Tibial nerve (tissue), 4 donors: ENCODE results near the gene GNS. TPM values are rescaled to one million over a fixed set of nuclear protein-coding genes. Genes with fewer than 3 reads are reported as not detected.

ENCODE experiments used
- DNase-seq, 2 donors: peaks; one replicate each; pipeline ENCODE4 v3.0.0-alpha.2; 2019; ENCODE audit warnings: low spot score in 2 of 2
- H3K27ac ChIP-seq, 4 donors: fragments of 200-600 bp; sonication (generic) in 3 of 4; one replicate each; pipeline ENCODE4 v1.5.1; 2017 to 2019; ENCODE audit warnings: mild to moderate bottlenecking in 1 of 4
- H3K27me3 ChIP-seq, 2 donors: fragments of 200-600 bp; sonication (generic) in 1 of 2; one replicate each; pipeline versions ENCODE4 v1.5.1 to v1.6.0; 2017 to 2019
- H3K36me3 ChIP-seq, 3 donors: fragments of 200-600 bp; sonication (generic); one replicate each; pipeline ENCODE4 v1.5.1; 2018 to 2019
- H3K4me1 ChIP-seq, 4 donors: fragments of 200-600 bp; sonication (generic) in 3 of 4; one replicate each; pipeline ENCODE4 v1.5.1; 2017 to 2019
- H3K4me3 ChIP-seq, 4 donors: fragments of 200-600 bp; sonication (generic) in 3 of 4; one replicate each; pipeline ENCODE4 v1.5.1; 2017 to 2019; ENCODE audit warnings: mild to moderate bottlenecking in 1 of 4, moderate library complexity in 1 of 4
- H3K9me3 ChIP-seq, 4 donors: fragments of 200-600 bp; sonication (generic) in 3 of 4; one replicate each; pipeline ENCODE4 v1.5.1; 2017 to 2019
- EP300 ChIP-seq, 2 donors: sonication (generic); formaldehyde crosslinking; IDR thresholded peaks; one replicate each; pipeline ENCODE4 v1.6.1; 2017; ENCODE audit warnings: antibody characterized with exemption in 2 of 2, mild to moderate bottlenecking in 1 of 2
- POLR2A ChIP-seq, 2 donors: fragments of 450-650 bp; IDR thresholded peaks; one replicate each; pipeline ENCODE4 v1.6.1; 2017; ENCODE audit warnings: antibody characterized with exemption in 2 of 2, mild to moderate bottlenecking in 2 of 2, moderate library complexity in 2 of 2
- WGBS, 2 donors: methylation state at CpG; one replicate each; pipeline ENCODE4 v1.1.5; 2018; 5-methylcytosine and 5-hydroxymethylcytosine counted together
- total RNA-seq, 4 donors: library from RNA; depleted of rRNA; stranded (reverse); fragments of >200 nt; gene quantifications; one replicate each; pipeline ENCODE4 v1.1.0, GENCODE V29; 2016
- TF ChIP-seq, protein P1 (sequence below), 5 experiments: fragments of 200-600 bp in 3 of 5; fragments of 450-650 bp in 2 of 5; sonication (generic) in 3 of 5; IDR thresholded peaks; one replicate each; pipeline ENCODE4 v1.5.1; 2016 to 2019; ENCODE audit warnings: antibody characterized with exemption in 5 of 5, mild to moderate bottlenecking in 3 of 5, moderate library complexity in 2 of 5

The GNS gene
- total RNA-seq, 4 donors from 2014 or later: 72.2 to 88.4 (median 81.4) TPM

DNA sequence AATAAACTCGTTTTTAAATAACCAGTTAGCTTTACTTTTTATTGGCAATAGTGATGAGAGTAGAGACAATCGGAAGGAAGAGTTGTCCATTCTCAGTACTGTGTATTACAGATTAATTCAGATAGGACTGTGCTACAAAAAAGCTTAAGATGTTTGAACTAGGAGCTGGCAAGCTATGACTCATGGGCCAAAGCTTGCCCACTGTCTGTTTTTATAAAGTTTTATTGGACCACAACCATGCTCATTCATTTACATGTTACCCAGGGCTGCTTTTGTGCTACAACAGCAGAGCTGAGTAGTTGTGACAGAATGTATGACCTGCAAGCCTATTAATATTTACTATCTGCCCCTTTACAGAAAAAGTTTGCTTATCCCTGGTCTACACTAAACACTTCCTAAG is 19.4 kb downstream of the GNS start:
- no peaks in the 10 kb centered on the region for H3K4me1 ChIP-seq
- TF ChIP-seq EP300 (IDR thresholded peaks at IDR 0.05): no peak
- TF ChIP-seq, protein P1, sequence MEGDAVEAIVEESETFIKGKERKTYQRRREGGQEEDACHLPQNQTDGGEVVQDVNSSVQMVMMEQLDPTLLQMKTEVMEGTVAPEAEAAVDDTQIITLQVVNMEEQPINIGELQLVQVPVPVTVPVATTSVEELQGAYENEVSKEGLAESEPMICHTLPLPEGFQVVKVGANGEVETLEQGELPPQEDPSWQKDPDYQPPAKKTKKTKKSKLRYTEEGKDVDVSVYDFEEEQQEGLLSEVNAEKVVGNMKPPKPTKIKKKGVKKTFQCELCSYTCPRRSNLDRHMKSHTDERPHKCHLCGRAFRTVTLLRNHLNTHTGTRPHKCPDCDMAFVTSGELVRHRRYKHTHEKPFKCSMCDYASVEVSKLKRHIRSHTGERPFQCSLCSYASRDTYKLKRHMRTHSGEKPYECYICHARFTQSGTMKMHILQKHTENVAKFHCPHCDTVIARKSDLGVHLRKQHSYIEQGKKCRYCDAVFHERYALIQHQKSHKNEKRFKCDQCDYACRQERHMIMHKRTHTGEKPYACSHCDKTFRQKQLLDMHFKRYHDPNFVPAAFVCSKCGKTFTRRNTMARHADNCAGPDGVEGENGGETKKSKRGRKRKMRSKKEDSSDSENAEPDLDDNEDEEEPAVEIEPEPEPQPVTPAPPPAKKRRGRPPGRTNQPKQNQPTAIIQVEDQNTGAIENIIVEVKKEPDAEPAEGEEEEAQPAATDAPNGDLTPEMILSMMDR (IDR thresholded peaks at IDR 0.05): no peak
- no peak for TF ChIP-seq POLR2A (IDR thresholded peaks at IDR 0.05)
- no peaks in the 10 kb centered on the region for H3K9me3 ChIP-seq
- H3K27me3 ChIP-seq: no peaks in the 10 kb centered on the region
- H3K27ac ChIP-seq: no peak overlapping the region
- WGBS, 2 donors: 85 to 90% methylated on average over 2 of the region's 2 CpGs
- H3K36me3 ChIP-seq: peaks cover 0 to 97% (median 8%) of the 10 kb centered on the region in 3 donors
- no peak overlapping the region for H3K4me3 ChIP-seq
- no peak for DNase-seq

- H3K27me3 ChIP-seq: no peaks in the 10 kb centered on the region
- H3K9me3 ChIP-seq: no peaks in the 10 kb centered on the region
- no peak for DNase-seq
- H3K36me3 ChIP-seq: peaks cover 2 to 93% (median 3%) of the 10 kb centered on the region in 3 donors
- TF ChIP-seq POLR2A (IDR thresholded peaks at IDR 0.05) (no peak), EP300 (IDR thresholded peaks at IDR 0.05) (no peak)
- TF ChIP-seq, protein P1 (IDR thresholded peaks at IDR 0.05): no peak
- no peak overlapping the region for H3K27ac ChIP-seq
- 58 to 88% methylated on average over 1 of the region's 1 CpG for WGBS, 2 donors
- H3K4me3 ChIP-seq: no peak overlapping the region
- H3K4me1 ChIP-seq: no peaks in the 10 kb centered on the region
Measured at GRCh38 chr12:64737539-64737938, 21.7 kb downstream of the GNS start.

DNA sequence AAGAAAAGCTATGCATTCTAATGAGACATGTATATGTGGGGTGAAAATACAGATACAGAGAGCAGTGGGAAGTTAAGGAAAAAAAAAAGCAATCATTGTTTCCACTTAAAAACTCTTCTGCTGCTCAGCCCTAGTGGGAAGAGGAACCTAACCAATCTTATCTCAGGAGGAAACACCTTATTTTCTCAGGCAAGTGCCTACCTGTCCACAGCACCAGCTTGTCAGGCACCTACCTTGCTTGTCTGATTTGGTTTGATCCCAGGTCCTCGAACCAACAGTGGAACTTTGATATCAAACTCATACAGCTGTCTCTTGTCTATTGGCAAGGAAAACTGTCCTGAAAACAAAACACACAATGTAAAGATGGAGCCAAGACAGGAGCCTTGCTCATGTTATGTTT is 22.4 kb downstream of the GNS start:
- Histone ChIP-seq H3K4me1 (no peaks in the 10 kb centered on the region), H3K27me3 (no peaks in the 10 kb centered on the region), H3K4me3 (no peak overlapping the region), H3K9me3 (no peaks in the 10 kb centered on the region), H3K27ac (no peak overlapping the region), H3K36me3 (peaks cover 0 to 93% (median 2%) of the 10 kb centered on the region in 3 donors)
- DNase-seq: no peak
- TF ChIP-seq EP300 (IDR thresholded peaks at IDR 0.05): no peak
- TF ChIP-seq POLR2A (IDR thresholded peaks at IDR 0.05): no peak
- TF ChIP-seq, protein P1 (IDR thresholded peaks at IDR 0.05): no peak
- WGBS, 2 donors: 88 to 96% methylated on average over 1 of the region's 1 CpG

- no peak overlapping the region for H3K4me3 ChIP-seq
- H3K4me1 ChIP-seq: peaks cover 0 to 2% (median under 1%) of the 10 kb centered on the region in 4 donors
- DNase-seq: no peak
- H3K36me3 ChIP-seq: peaks cover 0 to 91% (median 2%) of the 10 kb centered on the region in 3 donors
- no peaks in the 10 kb centered on the region for H3K9me3 ChIP-seq
- TF ChIP-seq, protein P1 (IDR thresholded peaks at IDR 0.05): no peak
- TF ChIP-seq POLR2A (IDR thresholded peaks at IDR 0.05) (no peak), EP300 (IDR thresholded peaks at IDR 0.05) (no peak)
- no peak overlapping the region for H3K27ac ChIP-seq
- no peaks in the 10 kb centered on the region for H3K27me3 ChIP-seq
Measured at GRCh38 chr12:64735442-64735841, 23.8 kb downstream of the GNS start.

- H3K9me3 ChIP-seq: no peaks in the 10 kb centered on the region
- H3K4me1 ChIP-seq: peaks cover 0 to 12% (median 3%) of the 10 kb centered on the region in 4 donors
- peaks cover 0 to 79% (median 2%) of the 10 kb centered on the region in 3 donors for H3K36me3 ChIP-seq
- no peaks in the 10 kb centered on the region for H3K27me3 ChIP-seq
- H3K27ac ChIP-seq: no peak overlapping the region
- no peak for DNase-seq
- 47 to 55% methylated on average over 4 of the region's 4 CpGs for WGBS, 2 donors
- no peak overlapping the region for H3K4me3 ChIP-seq
- TF ChIP-seq POLR2A (IDR thresholded peaks at IDR 0.05) (no peak), EP300 (IDR thresholded peaks at IDR 0.05) (no peak)
- TF ChIP-seq, protein P1 (IDR thresholded peaks at IDR 0.05): no peak
Measured at GRCh38 chr12:64733857-64734256, 25.3 kb downstream of the GNS start.
